PC-3 (cell line): ENCODE measurements around the gene CAMK1D.

Experiments used
- CTCF ChIP-seq: fragments of 300-600 bp; sonication (generic); conservative IDR thresholded peaks from 2 replicates; pipeline ENCODE4 v1.5.1; 2017; ENCODE audit warnings: antibody characterized with exemption, low read depth, mild to moderate bottlenecking, low read length
- EZH2 ChIP-seq: fragments of 300-600 bp; sonication (generic); IDR thresholded peaks from one replicate; pipeline ENCODE4 v1.6.1; 2017; ENCODE audit warnings: antibody characterized with exemption, mild to moderate bottlenecking, low read length; ENCODE audit not compliant: unreplicated experiment

GRCh38 chr10:12874501-12874900 is 525.2 kb downstream of the CAMK1D start:
- TF ChIP-seq CTCF (no peak), EZH2 (no peak)
